H1 (cell line): Measurements from ENCODE around the gene IPO11. TPM values are rescaled to one million over a fixed set of nuclear protein-coding genes. Genes with fewer than 3 reads are reported as not detected.

Source experiments
- BACH1 ChIP-seq: IDR thresholded peaks from 2 replicates; pipeline ENCODE4 v1.6.1; 2012; ENCODE audit warnings: low read length, improper control_type of control experiment
- BRCA1 ChIP-seq: IDR thresholded peaks from 2 replicates; pipeline ENCODE4 v1.6.1; 2012; ENCODE audit warnings: low read depth, low read length, improper control_type of control experiment
- CEBPB ChIP-seq: IDR thresholded peaks from 2 replicates; pipeline ENCODE4 v1.6.1; 2012; ENCODE audit warnings: low read depth, low read length
- CHD1 ChIP-seq: IDR thresholded peaks from 2 replicates; pipeline ENCODE4 v1.6.1; 2012; ENCODE audit warnings: low read depth, low read length, improper control_type of control experiment
- CHD2 ChIP-seq: IDR thresholded peaks from 2 replicates; pipeline ENCODE4 v1.6.1; 2012; ENCODE audit warnings: low read length, improper control_type of control experiment
- CREB1 ChIP-seq: IDR thresholded peaks from 2 replicates; pipeline ENCODE4 v1.6.1; 2012; ENCODE audit warnings: inconsistent platforms
- EGR1 ChIP-seq: IDR thresholded peaks from 2 replicates; pipeline ENCODE4 v1.6.1; 2011; ENCODE audit warnings: low read depth, low read length, borderline replicate concordance
- EP300 ChIP-seq, 2 experiments: IDR thresholded peaks; 1 replicate in 1 of 2; 2 replicates in 1 of 2; pipeline ENCODE4 v1.6.1; 2011 to 2012; ENCODE audit warnings: low read depth in 2 of 2, low read length in 2 of 2, mild to moderate bottlenecking in 2 of 2, borderline replicate concordance in 1 of 2, inconsistent platforms in 1 of 2, moderate library complexity in 1 of 2
- HDAC2 ChIP-seq, 2 experiments: fragments of 300-600 bp in 1 of 2; sonication (generic) in 1 of 2; IDR thresholded peaks; 2 replicates each; pipeline ENCODE4 v1.6.1; 2011 to 2012; ENCODE audit warnings: low read depth in 2 of 2, low read length in 2 of 2, mild to moderate bottlenecking in 2 of 2, moderate library complexity in 2 of 2, borderline replicate concordance in 1 of 2, inconsistent platforms in 1 of 2
- JUN ChIP-seq: IDR thresholded peaks from 2 replicates; pipeline ENCODE4 v1.6.1; 2011; ENCODE audit warnings: low read depth, mild to moderate bottlenecking, improper control_type of control experiment, low read length
- JUND ChIP-seq: IDR thresholded peaks from 2 replicates; pipeline ENCODE4 v1.6.1; 2011; ENCODE audit warnings: mild to moderate bottlenecking, improper control_type of control experiment, low read length
- KDM5A ChIP-seq: fragments of 200-600 bp; IDR thresholded peaks from 2 replicates; pipeline ENCODE4 v1.7.1; 2012; ENCODE audit warnings: mild to moderate bottlenecking, low read length, inconsistent platforms, mixed read lengths
- NRF1 ChIP-seq: IDR thresholded peaks from 2 replicates; pipeline ENCODE4 v1.6.1; 2011; ENCODE audit warnings: mild to moderate bottlenecking, low read depth, low read length, improper control_type of control experiment
- PHF8 ChIP-seq: fragments of 200-600 bp; sonication (generic); conservative IDR thresholded peaks from 2 replicates; pipeline ENCODE4 v1.7.1; 2012; ENCODE audit warnings: low read depth, mild to moderate bottlenecking, inconsistent platforms, low read length, moderate library complexity
- POU5F1 ChIP-seq: IDR thresholded peaks from 2 replicates; pipeline ENCODE4 v1.6.1; 2011; ENCODE audit warnings: low read depth, mild to moderate bottlenecking, low read length, moderate library complexity
- RNF2 ChIP-seq: fragments of 200-900, 300-1000 bp; sonication (generic); IDR thresholded peaks from 2 replicates; pipeline ENCODE4 v1.7.1; 2016; ENCODE audit warnings: borderline replicate concordance, low read depth, mild to moderate bottlenecking, antibody characterized with exemption, low read length; ENCODE audit not compliant: poor library complexity, severe bottlenecking; ENCODE audit errors: missing control alignments
- SIN3A ChIP-seq, 2 experiments: IDR thresholded peaks in 1 of 2; conservative IDR thresholded peaks in 1 of 2; 2 replicates each; pipeline ENCODE4 v1.6.1; 2011 to 2012; ENCODE audit warnings: low read length in 2 of 2, improper control_type of control experiment in 1 of 2, low read depth in 1 of 2, mild to moderate bottlenecking in 1 of 2
- SIRT6 ChIP-seq: IDR thresholded peaks from one replicate; pipeline ENCODE4 v1.7.1; 2012; ENCODE audit warnings: low read length, inconsistent platforms
- SP2 ChIP-seq: IDR thresholded peaks from 2 replicates; pipeline ENCODE4 v1.6.1; 2012; ENCODE audit warnings: mild to moderate bottlenecking, low read length, inconsistent platforms
- SRF ChIP-seq: IDR thresholded peaks from 2 replicates; pipeline ENCODE4 v1.6.1; 2011; ENCODE audit warnings: mild to moderate bottlenecking, low read depth, low read length, moderate library complexity
- TAF1 ChIP-seq: IDR thresholded peaks from 2 replicates; pipeline ENCODE4 v1.6.1; 2011; ENCODE audit warnings: mild to moderate bottlenecking, low read depth, low read length
- TEAD4 ChIP-seq: IDR thresholded peaks from 2 replicates; pipeline ENCODE4 v1.6.1; 2012; ENCODE audit warnings: low read depth, low read length, inconsistent platforms, mixed read lengths
- YY1 ChIP-seq: IDR thresholded peaks from 2 replicates; pipeline ENCODE4 v1.6.1; 2011; ENCODE audit warnings: low read depth, mild to moderate bottlenecking, low read length
- polyA plus RNA-seq, 7 experiments: library from polyadenylated mRNA; depleted of rRNA in 3 of 7; stranded (reverse) in 5 of 7; unstranded in 2 of 7; fragments of >200 nt in 5 of 7; fragments of 200-250 nt in 2 of 7; gene quantifications; 1 replicate in 5 of 7; 2 replicates in 1 of 7; 4 replicates in 1 of 7; pipeline versions ENCODE4 v1.2.1 to v1.2.3, GENCODE V29; 2011 to 2013; ENCODE audit warnings: missing spikeins in 2 of 7, mixed read lengths in 2 of 7
- total RNA-seq: library from RNA; stranded (reverse); fragmentation: NEBNext Ultra II Directional; extraction: Animal tissue kit (Norgen Biotek cat#: 25700); gene quantifications from 2 replicates; pipeline ENCODE4 v1.2.1, GENCODE V29; 2021
- TF ChIP-seq, protein P1 (sequence below): IDR thresholded peaks from 2 replicates; pipeline ENCODE4 v1.6.1; 2011; ENCODE audit warnings: low read length, improper control_type of control experiment

IPO11 gene
- total and polyA plus RNA-seq, 2 of the 8 experiments (the other 6 are each of a cell fraction or from before 2014, with no cell fraction given), result 23.6 to 64.4 TPM

DNA sequence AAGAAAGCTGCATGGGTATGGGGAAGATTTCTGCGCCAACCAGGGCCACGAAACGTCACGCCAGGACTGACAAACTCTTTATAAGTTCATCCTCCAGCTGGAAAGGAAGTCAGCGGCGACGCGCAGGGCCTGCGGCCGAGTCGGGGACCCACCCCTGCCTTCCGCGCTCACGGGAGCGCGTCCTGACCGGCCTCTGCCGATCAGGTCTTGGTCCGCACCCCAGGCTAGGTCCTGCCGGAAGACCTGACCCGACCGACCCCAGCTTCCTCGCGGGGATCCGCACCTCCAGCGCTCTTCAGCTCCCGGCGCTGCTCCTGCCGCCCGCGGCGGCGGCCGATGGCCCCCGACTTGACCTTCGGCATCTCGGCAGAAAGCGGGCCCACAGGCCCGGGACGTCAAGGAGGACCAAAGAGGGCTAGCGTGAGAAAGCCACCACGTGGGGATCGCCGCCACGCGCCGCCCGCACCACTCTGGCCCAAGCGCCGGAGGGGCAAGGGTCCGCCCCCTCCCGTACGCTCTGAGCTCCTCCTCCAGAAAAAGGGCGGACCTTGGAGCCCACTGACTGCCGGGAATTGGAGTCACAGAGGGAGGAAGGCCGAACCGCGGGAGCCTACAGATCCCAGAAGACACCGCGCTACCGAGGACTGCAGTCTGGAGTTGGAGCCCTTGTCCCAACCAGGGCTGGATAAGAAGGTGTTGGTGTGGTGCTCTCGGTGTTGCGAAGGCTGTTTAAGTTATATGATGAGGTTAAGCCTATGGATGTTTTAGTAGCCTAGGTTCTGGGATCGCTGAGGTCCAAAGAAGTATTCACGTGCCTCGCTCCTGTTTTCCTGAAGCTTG, 8.9 kb upstream of the IPO11 start, which contains the start of gene DIMT1 (continued):
- peak; percentile 98 for TF ChIP-seq PHF8
- no peak for TF ChIP-seq POU5F1
- no peak for TF ChIP-seq KDM5A
- peak; percentile 60 for TF ChIP-seq BACH1
- TF ChIP-seq, protein P1, sequence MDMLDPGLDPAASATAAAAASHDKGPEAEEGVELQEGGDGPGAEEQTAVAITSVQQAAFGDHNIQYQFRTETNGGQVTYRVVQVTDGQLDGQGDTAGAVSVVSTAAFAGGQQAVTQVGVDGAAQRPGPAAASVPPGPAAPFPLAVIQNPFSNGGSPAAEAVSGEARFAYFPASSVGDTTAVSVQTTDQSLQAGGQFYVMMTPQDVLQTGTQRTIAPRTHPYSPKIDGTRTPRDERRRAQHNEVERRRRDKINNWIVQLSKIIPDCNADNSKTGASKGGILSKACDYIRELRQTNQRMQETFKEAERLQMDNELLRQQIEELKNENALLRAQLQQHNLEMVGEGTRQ, result peak; percentile 45; the same call in 1 of the 2 replicates
- no peak for TF ChIP-seq SIRT6
- no peak for TF ChIP-seq SP2
- peak; percentile 90 for TF ChIP-seq TAF1
- TF ChIP-seq CREB1, result no peak; the same call in none of the 2 replicates
- TF ChIP-seq JUN, result no peak
- TF ChIP-seq TEAD4, result no peak
- peak in 1 of 2 experiments; percentile 41; a peak in 2 of 4 replicates for TF ChIP-seq SIN3A (conservative IDR thresholded peaks at IDR 0.05 in 1 of 2, IDR thresholded peaks at IDR 0.05 in 1 of 2; ENCODE audit: low read depth in 1 of 2, low read length in 2 of 2)
- peak; percentile 62; the same call in 1 of the 2 replicates for TF ChIP-seq EGR1
- TF ChIP-seq YY1, result no peak
- no peak for TF ChIP-seq NRF1
- TF ChIP-seq RNF2, result no peak
- TF ChIP-seq EP300 (IDR thresholded peaks at IDR 0.05; ENCODE audit: borderline replicate concordance in 1 of 2, low read depth in 2 of 2, low read length in 2 of 2), result no peak
- no peak for TF ChIP-seq CEBPB
- TF ChIP-seq CHD2, result no peak
- no peak for TF ChIP-seq CHD1
- no peak for TF ChIP-seq SRF
- TF ChIP-seq BRCA1, result no peak
- TF ChIP-seq HDAC2 (IDR thresholded peaks at IDR 0.05; ENCODE audit: borderline replicate concordance in 1 of 2, low read depth in 2 of 2, low read length in 2 of 2), result no peak; a peak in 1 of 4 replicates
- no peak for TF ChIP-seq JUND
